Measurements from ENCODE around the gene ZDHHC22. TPM values are rescaled to one million over a fixed set of nuclear protein-coding genes. Genes with fewer than 3 reads are reported as not detected.

The ZDHHC22 gene
- total RNA-seq, 1 experiment from 2014 or later: 0.46 TPM

DNA sequence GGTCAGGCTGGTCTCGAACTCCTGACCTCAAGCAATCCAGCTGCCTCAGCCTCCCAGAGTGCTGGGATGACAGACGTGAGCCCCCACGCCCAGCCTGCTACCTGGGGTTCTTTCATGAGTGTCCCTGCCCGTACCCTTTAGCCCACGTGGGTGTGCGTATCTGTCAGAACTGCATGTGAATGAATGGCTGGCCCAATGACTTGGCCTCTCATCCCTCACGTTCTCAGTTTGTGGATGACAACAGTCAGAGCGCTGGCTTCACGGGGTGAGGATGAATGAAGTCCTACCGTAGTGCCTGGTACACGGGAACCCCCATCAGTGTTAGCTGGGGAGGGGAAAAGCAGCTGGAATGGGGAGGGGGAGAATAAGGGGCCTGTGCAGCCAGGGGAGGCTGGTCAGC, 16.1 kb upstream of the ZDHHC22 start:
- Histone ChIP-seq H3K4me3 (ENCODE audit: low read depth in 2 of 2, low read length in 2 of 2) (no peak overlapping the region), H3K4me1 (ENCODE audit: control insufficient read depth, insufficient read depth, low read length) (no peaks in the 10 kb centered on the region), H3K27me3 (ENCODE audit: control insufficient read depth, insufficient read depth, low read length) (0 out of 2 replicates have a peak, but pooled peaks cover 2% of the 10 kb centered on the region), H3K9me3 (ENCODE audit: control insufficient read depth, insufficient read depth, low read depth, low read length) (no peaks in the 10 kb centered on the region), H3K27ac (ENCODE audit: low read length) (no peak overlapping the region), H3K36me3 (ENCODE audit: control insufficient read depth, insufficient read depth, low read length) (no peaks in the 10 kb centered on the region)
- intact Hi-C loops (cut with micrococcal nuclease; ENCODE audit: unreplicated experiment): no loop called here
- ChIA-PET CTCF (interaction anchor here (0.6 kb wide), 1 partner anchor 165 kb away, joined by 3 read pairs; no protein-coding TSS in a partner anchor), POLR2A (no interaction called here)
- DNase-seq (ENCODE audit: low read depth, low spot score) (no peak), ATAC-seq (no peak)
- TF ChIP-seq, protein P1, sequence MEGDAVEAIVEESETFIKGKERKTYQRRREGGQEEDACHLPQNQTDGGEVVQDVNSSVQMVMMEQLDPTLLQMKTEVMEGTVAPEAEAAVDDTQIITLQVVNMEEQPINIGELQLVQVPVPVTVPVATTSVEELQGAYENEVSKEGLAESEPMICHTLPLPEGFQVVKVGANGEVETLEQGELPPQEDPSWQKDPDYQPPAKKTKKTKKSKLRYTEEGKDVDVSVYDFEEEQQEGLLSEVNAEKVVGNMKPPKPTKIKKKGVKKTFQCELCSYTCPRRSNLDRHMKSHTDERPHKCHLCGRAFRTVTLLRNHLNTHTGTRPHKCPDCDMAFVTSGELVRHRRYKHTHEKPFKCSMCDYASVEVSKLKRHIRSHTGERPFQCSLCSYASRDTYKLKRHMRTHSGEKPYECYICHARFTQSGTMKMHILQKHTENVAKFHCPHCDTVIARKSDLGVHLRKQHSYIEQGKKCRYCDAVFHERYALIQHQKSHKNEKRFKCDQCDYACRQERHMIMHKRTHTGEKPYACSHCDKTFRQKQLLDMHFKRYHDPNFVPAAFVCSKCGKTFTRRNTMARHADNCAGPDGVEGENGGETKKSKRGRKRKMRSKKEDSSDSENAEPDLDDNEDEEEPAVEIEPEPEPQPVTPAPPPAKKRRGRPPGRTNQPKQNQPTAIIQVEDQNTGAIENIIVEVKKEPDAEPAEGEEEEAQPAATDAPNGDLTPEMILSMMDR (IDR thresholded peaks at IDR 0.05): no peak
- TF ChIP-seq, protein P2, sequence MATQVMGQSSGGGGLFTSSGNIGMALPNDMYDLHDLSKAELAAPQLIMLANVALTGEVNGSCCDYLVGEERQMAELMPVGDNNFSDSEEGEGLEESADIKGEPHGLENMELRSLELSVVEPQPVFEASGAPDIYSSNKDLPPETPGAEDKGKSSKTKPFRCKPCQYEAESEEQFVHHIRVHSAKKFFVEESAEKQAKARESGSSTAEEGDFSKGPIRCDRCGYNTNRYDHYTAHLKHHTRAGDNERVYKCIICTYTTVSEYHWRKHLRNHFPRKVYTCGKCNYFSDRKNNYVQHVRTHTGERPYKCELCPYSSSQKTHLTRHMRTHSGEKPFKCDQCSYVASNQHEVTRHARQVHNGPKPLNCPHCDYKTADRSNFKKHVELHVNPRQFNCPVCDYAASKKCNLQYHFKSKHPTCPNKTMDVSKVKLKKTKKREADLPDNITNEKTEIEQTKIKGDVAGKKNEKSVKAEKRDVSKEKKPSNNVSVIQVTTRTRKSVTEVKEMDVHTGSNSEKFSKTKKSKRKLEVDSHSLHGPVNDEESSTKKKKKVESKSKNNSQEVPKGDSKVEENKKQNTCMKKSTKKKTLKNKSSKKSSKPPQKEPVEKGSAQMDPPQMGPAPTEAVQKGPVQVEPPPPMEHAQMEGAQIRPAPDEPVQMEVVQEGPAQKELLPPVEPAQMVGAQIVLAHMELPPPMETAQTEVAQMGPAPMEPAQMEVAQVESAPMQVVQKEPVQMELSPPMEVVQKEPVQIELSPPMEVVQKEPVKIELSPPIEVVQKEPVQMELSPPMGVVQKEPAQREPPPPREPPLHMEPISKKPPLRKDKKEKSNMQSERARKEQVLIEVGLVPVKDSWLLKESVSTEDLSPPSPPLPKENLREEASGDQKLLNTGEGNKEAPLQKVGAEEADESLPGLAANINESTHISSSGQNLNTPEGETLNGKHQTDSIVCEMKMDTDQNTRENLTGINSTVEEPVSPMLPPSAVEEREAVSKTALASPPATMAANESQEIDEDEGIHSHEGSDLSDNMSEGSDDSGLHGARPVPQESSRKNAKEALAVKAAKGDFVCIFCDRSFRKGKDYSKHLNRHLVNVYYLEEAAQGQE (IDR thresholded peaks at IDR 0.05; ENCODE audit: insufficient read depth in 1 of 2, low read depth in 2 of 2, low read length in 1 of 2): no peak
- TF ChIP-seq TCF7L2 (IDR thresholded peaks at IDR 0.05; ENCODE audit: low read depth, low read length): no peak
- no peak for TF ChIP-seq POLR2AphosphoS5 (IDR thresholded peaks at IDR 0.05; ENCODE audit: low read depth, low read length)
- no peak for TF ChIP-seq SIN3A (IDR thresholded peaks at IDR 0.05; ENCODE audit: borderline replicate concordance, insufficient read depth, low read depth, low read length)
- in situ Hi-C loops (cut with HindIII; ENCODE audit: low pct_unique_long_range_greater_than_20kb, low sequenced_read_pairs): no loop called here
- no TSS peak for BruUV-seq (replicated peaks)

DNA sequence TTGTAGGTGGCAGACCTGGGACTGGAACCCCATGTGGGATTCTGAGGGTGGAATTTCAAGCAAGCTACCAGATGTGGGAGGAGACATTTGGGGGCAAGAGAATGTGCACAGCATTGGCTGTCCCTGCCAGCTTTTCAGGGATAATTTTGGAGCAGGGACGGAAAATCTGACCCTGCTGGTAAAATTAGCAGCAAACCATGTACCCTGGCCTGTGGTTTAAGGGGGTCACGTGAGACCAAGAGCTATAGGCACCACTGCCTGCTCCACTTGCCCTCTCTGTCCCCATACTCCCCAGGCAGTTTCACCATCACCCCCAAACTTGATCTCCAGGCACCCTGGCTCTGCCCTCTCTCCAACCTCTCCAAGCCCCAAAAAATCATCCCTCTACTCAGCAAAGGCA, 13.5 kb upstream of the ZDHHC22 start:
- in situ Hi-C loops (cut with HindIII; ENCODE audit: low pct_unique_long_range_greater_than_20kb, low sequenced_read_pairs): no loop called here
- no TSS peak for BruUV-seq (replicated peaks)
- 0 out of 2 replicates have a peak, but pooled peaks cover 2% of the 10 kb centered on the region for H3K27me3 ChIP-seq (ENCODE audit: control insufficient read depth, insufficient read depth, low read length)
- H3K27ac ChIP-seq (ENCODE audit: low read length): no peak overlapping the region
- DNase-seq (ENCODE audit: low read depth, low spot score) (no peak), ATAC-seq (no peak)
- no peaks in the 10 kb centered on the region for H3K9me3 ChIP-seq (ENCODE audit: control insufficient read depth, insufficient read depth, low read depth, low read length)
- POLR2A ChIA-PET: no interaction called here
- no peak for TF ChIP-seq POLR2AphosphoS5 (IDR thresholded peaks at IDR 0.05; ENCODE audit: low read depth, low read length)
- no peak for TF ChIP-seq SIN3A (IDR thresholded peaks at IDR 0.05; ENCODE audit: borderline replicate concordance, insufficient read depth, low read depth, low read length)
- TF ChIP-seq, protein P2 (IDR thresholded peaks at IDR 0.05; ENCODE audit: insufficient read depth in 1 of 2, low read depth in 2 of 2, low read length in 1 of 2): no peak
- TF ChIP-seq TCF7L2 (IDR thresholded peaks at IDR 0.05; ENCODE audit: low read depth, low read length): no peak
- TF ChIP-seq, protein P1 (IDR thresholded peaks at IDR 0.05): no peak
- CTCF ChIA-PET: interaction anchor here (1.4 kb wide), 1 partner anchor 161 kb away, joined by 3 read pairs; no protein-coding TSS in a partner anchor
- no peaks in the 10 kb centered on the region for H3K36me3 ChIP-seq (ENCODE audit: control insufficient read depth, insufficient read depth, low read length)
- no peaks in the 10 kb centered on the region for H3K4me1 ChIP-seq (ENCODE audit: control insufficient read depth, insufficient read depth, low read length)
- H3K4me3 ChIP-seq (ENCODE audit: low read depth in 2 of 2, low read length in 2 of 2): no peak overlapping the region
- intact Hi-C loops (cut with micrococcal nuclease; ENCODE audit: unreplicated experiment): no loop called here
